Jurkat, Clone E6-1 (cell line): ENCODE measurements around the gene C18orf63.
A peak's percentile ranks its signal among the peaks of the same experiment; 100 is the strongest.
"Not testable (repeated sequence)": the region's sequence is repeated elsewhere in the genome, so short reads cannot be mapped to it uniquely, and the experiment has no call there.

Source experiments
- DNase-seq: peaks from one replicate; pipeline ENCODE4 v3.0.0-alpha.2; 2011; ENCODE audit warnings: low read depth, low spot score
- H3K4me3 ChIP-seq: 2 replicates; pipeline ENCODE4 v1.5.1; 2011; ENCODE audit warnings: mild to moderate bottlenecking, low read length, control low read depth, moderate library complexity

Gene C18orf63

DNA sequence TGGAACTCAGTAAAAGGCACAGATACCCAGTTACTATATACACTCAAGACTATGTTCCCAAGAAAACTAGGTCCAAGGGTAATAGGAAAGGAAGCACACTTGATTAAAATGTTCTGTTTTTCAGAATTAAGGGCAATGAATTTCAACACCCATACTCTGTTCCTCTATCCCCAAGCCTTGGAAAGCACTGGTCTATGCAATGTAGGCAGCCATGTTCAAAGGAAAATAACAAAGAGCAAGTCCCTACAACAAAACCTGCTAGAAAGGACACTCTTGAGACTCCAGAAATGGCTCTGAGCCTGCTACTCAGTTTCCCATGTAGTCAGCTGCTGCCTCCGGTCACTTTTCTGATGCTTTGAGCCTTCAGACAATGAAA lies 30.7 kb upstream of the C18orf63 start:
- no peak overlapping the region for H3K4me3 ChIP-seq
- DNase-seq, result no peak

DNA sequence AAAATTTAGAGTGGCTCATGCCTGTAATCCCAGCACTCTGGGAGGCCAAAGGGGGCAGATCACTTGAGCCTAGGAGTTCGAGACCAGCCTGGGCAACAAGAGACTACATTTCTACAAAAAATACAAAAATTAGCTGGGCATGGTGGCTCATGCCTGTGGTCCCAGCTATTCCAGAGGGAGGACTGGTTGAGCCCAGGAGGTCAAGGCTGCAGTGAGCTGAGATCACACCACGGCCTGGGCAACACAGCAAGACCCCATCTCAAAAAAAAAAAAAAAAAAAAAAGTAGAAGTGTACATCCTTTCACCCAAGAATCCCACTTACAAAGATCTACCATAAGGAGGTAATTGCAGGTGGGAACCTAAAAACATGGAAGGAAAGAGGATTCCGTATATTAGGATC lies 30.1 kb upstream of the C18orf63 start:
- H3K4me3 ChIP-seq, DNase-seq: not testable (repeated sequence)

DNA sequence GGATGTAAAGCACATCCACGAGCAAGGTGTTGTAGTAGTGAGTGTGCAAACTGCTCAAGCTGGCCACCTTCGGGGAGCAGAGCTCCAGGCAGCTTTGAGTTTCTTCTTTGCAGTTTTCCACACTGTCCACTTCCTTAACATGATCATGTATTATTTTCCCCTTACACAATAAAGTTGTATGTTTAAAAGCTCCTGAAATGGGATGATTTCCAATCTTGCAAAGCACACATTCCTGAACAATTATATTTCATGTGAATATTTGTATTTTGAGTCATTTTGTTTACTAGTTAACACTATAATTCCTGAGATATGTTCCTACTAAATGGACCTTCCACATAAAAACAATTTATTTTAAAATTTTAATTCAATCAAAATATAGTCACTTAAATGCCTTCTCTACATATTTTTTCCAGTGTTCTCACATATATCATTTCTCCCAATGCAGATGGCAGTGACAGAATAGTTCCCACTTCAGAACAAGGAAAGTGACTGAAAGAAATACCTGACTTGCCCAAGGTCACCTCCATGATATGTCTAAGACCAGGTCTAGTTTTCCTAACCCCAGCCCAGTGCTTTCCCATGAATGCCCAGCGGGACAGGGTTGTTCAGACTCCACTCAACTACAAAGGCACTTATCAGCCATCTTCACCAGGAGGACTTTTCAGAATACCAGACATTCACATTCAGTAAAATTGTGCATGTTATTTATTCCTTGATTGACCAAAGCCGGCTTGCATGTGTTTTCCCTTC lies 29.4 kb upstream of the C18orf63 start:
- no peak overlapping the region for H3K4me3 ChIP-seq
- DNase-seq, result no peak

DNA sequence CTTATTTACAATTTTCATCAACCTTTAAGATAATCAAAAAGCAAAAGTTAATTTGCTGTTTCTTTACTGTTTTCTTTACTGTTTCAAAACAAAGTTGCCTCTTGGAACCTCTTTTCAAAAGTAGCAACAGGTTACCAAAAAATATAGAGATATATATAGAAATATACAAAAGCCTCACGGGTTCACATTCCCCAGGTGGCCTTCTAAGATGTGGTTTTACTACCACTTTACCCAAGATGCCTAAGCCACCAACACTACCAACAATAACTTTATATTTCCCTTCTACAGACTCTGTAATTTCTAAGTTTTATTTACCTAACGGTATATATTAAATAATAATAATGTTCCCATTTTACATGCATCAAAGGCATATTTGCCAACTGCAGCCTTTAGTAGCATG lies 28.8 kb upstream of the C18orf63 start:
- no peak overlapping the region for H3K4me3 ChIP-seq
- peak; percentile 43 for DNase-seq

DNA sequence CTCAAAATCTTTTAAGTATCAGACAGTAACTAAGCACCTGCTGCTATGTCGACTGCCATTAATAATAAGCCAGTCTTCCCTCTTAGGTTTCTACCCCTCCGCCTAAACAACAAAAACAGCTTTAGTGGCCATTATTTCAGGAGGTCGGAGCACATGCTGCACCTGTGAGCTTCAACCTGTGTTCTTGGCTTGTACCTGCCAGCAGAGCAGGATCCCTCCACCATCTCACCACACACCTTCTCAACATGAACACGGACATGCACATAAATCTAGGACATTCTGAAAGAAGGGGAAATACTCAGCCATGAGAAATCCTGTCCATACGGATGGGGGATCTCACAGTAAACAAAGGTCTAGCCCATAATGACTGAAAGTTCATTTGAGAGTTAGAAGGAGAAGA lies 27.6 kb upstream of the C18orf63 start:
- no peak for DNase-seq
- no peak overlapping the region for H3K4me3 ChIP-seq

DNA sequence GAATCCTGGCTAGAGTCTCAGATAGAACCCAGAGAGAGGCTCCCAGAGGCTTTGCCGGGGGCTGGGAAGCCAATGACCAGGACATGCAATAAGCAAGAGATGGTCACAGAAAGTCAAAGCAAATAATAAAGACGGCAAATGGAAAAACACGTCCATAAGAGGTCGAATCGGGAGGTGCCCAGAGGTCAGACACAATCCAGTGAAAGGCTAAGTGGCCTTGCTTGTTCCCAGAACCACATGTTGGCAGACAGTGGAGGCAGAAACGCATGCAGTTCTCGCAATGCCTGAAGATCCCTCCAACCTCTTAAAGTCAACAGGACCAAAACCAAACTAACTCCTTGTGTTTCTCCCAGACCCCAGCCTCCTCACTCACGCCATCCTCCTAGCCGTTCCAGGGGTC lies 26.9 kb upstream of the C18orf63 start:
- no peak overlapping the region for H3K4me3 ChIP-seq

DNA sequence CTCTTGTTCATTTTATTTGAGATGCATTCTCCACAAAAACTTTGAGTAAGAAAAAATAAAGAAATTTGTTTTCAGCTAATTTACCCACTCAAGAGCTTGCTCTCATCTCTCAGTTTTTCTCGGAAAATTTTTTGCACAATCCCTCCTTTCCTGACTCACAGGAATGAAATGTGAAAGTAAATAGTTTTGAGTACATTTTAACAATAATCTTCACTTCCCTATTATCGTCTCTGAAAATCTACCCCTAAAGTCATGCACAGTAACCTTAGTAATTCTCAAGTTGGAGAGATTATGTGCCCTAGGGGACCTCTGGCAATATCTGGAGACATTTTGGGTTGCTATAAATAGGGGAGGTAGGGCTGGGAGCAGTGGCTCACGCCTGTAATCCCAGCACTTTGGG lies 26.5 kb upstream of the C18orf63 start:
- DNase-seq, result no peak
- H3K4me3 ChIP-seq, result no peak overlapping the region

More for the DNA sequence above, 26.9 kb upstream of the C18orf63 start:
- no peak for DNase-seq

DNA sequence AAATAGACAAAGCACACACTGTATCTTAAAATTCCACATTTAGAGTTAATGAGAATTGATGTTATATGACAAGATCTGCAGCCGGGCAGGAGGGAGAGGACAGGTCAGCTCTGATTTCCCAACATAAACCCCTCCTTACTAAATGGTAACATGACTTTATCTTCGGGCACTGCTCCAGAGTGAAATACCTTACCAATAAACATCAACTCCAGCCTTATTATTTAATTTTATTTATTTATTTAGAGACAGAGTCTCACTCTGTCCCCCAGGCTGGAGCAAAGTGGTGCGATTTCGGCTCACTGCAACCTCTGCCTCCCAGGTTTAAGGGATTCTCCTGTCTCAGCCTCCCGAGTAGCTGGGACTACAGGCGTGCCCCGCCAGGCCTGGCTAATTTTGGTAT lies 25.6 kb upstream of the C18orf63 start:
- no peak overlapping the region for H3K4me3 ChIP-seq
- DNase-seq, result no peak

DNA sequence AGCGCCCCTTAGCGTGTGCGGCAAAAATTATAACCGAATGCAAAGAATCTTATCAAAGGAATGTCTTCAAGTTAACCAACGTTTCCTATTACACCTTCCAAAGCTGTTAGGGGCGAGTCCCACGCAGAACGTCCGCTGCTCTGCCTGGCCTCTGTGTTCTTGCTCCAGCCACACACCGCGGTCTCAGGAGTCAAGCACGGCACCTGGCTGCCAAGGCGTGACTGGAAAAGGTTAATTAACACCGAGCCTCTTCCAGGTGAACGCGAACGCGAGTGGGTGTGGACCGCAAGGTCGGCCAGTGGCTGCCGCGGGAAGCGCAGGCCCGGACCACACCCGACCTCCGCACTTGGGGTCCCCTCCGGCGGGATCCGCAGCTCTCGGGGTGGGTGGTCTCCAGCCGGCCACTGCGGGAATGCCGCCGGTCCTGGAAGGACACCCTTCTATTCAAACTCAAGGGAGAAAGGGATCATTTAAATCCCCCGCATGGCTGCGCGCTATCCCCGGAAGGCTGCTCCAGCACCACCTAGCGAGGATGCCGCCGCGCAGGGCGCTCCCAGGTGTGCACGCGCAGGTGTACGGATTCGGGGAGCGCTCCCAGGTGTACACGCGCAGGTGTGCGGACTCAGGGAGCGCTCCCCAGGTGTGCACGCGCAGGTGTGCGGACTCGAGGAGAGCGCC lies 24.7 kb upstream of the C18orf63 start:
- peak overlapping the region; percentile 67 for H3K4me3 ChIP-seq
- DNase-seq, result no peak

DNA sequence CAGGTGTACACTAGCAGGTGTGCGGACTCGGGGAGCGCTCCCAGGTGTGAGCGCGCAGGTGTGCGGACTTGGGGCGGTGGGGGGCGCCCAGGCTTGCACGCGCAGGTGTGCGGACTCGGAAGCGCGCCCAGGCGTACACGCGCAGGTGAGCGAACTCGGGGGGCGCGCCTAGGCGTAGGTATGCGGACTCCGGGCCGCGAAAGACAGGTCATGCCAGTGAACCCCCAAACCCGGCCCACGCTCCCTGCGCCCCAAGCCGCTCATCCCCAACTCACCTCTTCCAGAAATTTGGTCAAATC lies 24.2 kb upstream of the C18orf63 start:
- no peak for DNase-seq
- peak overlapping the region; percentile 67 for H3K4me3 ChIP-seq

DNA sequence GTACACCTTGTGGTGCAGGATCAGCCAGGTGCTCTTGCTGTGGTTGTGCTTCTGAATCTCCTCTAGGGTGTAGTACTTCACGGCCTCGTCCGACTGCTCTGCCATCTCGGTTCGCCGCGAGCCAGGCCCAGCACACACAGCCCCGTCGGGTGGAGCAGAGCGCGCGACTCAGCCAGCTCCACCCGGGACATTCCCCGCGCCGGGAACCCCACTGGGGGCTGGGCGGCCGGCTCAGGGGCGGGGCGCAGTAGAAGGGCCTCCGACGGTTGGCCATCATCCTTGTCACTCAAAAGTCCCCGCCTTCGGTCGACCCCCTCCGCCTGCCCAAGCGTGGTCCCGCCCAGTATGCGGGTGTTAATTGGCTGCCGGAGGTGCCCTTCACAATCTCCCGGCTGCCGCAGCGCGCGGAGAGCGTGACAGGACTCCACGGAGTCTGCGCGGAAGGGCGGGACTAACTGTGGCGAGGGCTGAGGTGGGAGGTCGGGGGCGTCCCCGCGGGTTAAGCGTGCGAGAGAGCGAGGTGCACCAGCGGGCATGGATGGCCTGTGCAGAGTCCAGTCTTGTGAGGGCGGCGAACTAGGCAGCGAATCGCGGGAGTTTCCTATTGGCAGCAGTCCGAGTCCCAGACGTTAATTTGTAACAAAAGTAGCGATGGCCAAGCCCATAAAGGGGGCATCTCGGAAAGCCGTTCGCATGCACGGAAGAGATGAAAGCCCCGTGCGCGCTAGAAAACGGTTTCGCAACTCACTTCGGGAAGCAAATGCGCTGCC lies 23.7 kb upstream of the C18orf63 start, which contains the start of gene CYB5A:
Gene CYB5A (minus strand): TSS at position 193 of the 770 bp plus-strand sequence. CDS start 88 bp downstream, at position 105.
- DNase-seq, result peak; percentile 87
- H3K4me3 ChIP-seq, result peak within 1 kb of the TSS; percentile 67

DNA sequence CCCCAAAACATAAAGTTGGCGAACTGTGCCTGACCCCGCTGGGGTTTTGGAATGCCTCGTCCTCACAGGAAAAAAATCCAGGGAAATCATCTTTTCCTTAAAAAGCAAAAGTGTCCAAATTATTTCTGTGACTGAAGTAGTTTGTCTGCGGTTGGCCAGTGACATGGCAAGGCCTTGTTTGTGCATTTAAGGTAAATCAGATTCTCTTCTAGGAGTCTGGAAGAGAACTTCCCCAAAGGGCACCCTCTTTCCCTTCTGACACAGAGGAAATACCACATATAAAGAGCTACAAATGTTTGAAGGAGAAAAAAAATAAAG lies 23.1 kb upstream of the C18orf63 start:
- no peak for DNase-seq
- peak overlapping the region; percentile 67 for H3K4me3 ChIP-seq

DNA sequence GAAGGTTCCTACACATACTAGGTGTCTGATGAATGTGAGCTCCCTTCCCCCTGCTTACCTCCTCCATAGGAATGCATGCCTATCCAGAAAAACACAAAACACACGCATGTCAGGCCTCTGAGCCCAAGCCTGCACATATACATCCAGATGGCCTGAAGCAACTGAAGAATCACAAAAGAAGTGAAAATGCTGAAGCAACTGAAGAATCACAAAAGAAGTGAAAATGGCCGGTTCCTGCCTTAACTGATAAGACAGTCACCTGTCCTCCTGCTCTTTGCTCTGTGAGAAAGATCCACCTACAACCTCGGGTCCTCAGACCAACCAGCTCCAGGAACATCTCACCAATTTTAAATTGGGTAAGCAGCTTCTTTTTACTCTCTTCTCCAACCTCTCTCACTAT lies 22.7 kb upstream of the C18orf63 start:
- DNase-seq, H3K4me3 ChIP-seq: not testable (repeated sequence)

DNA sequence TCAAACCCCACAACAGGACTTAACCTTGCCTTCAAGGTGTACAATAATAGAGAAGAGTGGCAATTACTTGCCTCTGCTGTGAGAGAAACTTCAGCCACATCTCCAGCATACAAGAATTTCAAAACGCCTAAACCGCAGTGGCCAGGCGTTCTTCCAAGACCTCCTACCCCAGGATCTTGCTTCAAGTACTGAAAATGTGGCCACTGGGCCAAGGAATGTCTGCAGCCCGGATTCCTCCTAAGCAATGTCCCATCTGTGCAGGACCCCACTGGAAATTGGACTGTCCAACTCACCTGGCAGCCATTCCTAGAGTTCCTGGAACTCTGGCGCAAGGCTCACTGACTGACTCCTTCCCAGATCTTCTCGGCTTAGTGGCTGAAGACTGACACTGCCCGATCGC lies 21.1 kb upstream of the C18orf63 start:
- DNase-seq, result no peak
- no peak overlapping the region for H3K4me3 ChIP-seq

DNA sequence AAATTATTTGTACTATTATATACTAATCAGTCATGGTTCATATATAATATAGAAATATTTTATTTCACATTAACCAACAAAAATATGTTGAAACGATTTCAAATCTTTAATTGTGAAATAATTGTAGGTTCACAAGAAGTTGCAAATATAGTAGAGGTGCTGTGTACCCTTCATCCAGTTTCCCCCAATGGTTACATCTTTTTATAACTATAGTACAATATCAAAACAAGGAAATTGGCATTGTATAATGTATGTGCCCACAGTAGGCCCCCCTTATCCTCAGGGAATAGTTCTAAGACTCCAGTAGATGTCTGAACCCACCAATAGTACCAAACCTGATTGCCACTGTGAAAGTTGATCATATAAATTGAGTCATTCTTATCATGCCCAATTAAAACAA lies 16.5 kb upstream of the C18orf63 start:
- no peak overlapping the region for H3K4me3 ChIP-seq
- DNase-seq, result no peak

DNA sequence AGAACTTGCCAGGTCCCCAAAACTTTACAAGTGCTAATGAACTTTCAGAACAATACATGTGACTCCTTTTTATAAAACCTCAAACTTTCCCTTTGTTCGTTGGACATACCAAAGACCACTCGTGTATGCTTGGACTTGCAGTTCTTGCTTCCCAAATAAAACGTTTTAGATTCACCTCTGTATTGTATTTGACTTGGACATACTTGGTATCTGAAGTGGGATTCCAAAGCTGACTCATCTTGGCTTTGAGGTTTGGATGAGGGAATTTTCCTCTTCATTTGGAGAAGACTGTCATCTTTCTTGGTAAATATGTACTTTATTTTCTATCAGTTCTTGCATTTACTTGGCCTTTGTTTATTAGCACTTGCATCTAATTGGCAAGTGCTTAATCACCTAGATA lies 15.9 kb upstream of the C18orf63 start:
- H3K4me3 ChIP-seq, result no peak overlapping the region
- no peak for DNase-seq

DNA sequence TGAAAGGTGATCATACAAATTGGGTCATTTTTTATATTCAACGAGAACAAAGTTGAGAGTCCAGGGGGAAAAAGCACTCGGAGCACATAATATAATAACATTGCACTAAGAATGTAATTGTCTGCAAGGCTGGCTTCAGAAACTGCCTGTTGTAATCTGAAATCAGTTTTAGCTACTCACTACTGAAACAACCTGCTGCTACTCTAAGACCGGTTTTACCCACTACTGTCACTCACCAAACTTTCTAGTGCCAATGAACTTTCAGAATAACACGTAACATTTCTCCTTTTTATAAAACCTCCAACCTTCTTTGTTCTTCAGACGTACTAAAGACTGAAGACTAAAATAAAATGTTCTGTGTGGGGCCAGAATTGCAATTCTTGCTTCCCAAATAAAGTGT lies 12.3 kb upstream of the C18orf63 start:
- DNase-seq, result no peak
- H3K4me3 ChIP-seq, result no peak overlapping the region

DNA sequence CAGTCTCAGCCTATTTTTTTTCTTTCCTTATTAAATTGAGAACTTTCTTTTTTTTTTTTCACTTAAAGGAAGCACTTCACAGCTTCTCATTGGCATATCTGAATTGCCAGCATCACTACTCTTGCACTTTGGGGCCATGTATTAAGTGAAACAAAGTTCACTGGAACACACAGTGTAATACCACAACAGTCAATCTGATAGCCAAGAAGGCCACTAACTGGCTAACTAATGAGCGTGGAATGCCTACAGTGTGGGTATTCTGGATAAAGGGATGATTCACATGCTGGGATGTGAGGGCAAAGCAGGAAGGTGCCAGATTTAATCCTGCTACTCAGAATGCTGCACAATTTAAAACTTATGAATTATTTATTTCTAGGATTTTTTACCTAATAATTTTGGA lies 11.7 kb upstream of the C18orf63 start:
- DNase-seq, result no peak
- no peak overlapping the region for H3K4me3 ChIP-seq

DNA sequence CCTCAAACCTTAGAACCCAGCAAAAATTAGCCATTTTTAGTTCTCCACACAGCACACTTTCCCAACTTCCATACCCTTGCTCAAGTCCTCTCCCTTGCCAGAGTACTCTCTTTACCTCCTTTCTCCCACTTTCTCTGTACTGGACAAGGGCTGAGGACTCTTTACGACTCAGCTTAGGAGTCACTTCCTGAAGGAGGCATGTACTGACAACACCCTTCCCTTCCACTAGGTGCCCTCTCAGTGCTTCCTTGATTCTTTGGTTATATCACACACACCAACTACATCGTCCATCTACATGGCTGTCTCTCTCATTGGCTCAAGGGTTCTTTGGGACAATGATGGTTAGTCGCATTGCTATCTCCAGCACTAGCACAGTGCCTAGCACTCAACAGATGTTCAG lies 5.2 kb upstream of the C18orf63 start:
- no peak overlapping the region for H3K4me3 ChIP-seq

DNA sequence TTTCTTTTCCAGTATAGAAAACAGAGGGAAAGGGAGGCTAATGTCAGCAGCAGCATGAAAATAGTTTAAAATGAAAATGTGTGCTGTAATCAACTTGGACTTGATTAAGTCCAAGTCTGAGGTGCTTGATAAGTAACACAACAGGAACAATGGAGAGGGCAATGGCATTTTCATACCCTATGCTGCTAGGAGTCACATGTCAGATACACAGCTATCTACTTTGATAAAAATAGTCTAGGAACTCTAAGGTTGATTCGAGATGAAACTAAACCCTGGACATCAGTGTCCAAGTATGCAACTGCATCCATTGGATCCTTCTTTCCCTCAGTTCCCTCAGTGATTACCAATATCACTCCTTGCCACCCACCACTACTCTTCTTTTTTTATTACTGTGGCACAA lies 4.6 kb upstream of the C18orf63 start:
- no peak overlapping the region for H3K4me3 ChIP-seq
- no peak for DNase-seq

More for the DNA sequence above, 5.2 kb upstream of the C18orf63 start:
- peak; percentile 31 for DNase-seq
